ENCODE data around the gene ZSCAN16.

The ZSCAN16 gene

DNA sequence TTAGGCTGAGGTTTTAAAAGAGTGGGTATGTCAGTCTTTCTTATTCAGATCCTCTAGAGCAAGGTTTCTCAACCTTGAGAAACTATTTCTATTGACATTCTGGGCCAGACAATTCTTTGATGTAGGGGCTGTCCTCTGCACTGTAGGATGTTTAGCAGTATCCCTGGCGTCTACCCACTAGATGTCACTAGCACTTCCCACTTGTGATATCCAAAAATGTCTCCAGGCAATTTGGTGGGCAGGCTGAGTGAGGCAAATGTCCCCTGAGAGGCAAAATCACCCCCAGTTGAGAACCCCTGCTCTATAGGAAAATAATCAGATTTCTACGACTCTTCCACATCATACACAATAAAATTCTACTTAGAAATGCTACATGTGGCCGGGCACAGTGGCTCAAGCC lies 9.6 kb downstream of the ZSCAN16 start:
- no peak for DNase-seq (ENCODE audit: low read depth)

DNA sequence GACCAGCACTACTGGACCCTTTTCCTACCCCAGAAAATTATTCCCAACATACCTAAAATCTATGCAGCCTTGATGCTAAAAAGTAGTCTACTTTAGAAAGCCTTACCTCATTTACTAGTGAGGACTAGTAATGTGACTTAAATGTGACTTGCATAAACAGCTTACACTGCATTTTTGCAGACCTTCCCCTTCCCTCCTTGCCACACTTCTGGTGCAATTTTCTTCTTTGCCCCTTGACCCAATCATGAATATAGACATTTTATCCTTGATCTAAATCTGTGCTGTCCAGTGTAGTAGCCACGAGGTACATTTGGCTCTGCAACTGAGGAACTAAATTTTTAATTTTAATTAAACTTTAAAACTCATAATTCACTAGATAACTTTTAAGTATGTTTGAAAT lies 10.3 kb downstream of the ZSCAN16 start:
- no peak for DNase-seq (ENCODE audit: low read depth)

DNA sequence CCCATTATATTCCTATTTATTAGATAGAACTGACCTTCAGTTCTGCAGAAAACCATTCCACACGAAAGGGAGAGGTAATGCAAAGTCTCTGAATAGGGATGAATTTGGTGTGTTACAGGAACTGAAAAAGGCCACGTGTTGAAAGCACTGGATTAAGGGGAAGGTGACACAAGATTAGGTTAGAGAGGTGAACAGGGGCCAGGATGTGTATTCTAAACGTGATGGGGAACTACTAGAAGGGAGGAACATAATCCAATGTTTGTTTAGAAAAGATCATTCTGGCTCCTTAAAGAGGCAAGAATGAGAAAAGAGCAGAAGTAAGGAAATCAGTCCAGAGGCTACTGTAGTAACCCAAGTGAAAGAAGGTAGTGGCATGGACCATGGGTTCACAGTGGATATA lies 11.0 kb downstream of the ZSCAN16 start:
- DNase-seq (ENCODE audit: low read depth): no peak

DNA sequence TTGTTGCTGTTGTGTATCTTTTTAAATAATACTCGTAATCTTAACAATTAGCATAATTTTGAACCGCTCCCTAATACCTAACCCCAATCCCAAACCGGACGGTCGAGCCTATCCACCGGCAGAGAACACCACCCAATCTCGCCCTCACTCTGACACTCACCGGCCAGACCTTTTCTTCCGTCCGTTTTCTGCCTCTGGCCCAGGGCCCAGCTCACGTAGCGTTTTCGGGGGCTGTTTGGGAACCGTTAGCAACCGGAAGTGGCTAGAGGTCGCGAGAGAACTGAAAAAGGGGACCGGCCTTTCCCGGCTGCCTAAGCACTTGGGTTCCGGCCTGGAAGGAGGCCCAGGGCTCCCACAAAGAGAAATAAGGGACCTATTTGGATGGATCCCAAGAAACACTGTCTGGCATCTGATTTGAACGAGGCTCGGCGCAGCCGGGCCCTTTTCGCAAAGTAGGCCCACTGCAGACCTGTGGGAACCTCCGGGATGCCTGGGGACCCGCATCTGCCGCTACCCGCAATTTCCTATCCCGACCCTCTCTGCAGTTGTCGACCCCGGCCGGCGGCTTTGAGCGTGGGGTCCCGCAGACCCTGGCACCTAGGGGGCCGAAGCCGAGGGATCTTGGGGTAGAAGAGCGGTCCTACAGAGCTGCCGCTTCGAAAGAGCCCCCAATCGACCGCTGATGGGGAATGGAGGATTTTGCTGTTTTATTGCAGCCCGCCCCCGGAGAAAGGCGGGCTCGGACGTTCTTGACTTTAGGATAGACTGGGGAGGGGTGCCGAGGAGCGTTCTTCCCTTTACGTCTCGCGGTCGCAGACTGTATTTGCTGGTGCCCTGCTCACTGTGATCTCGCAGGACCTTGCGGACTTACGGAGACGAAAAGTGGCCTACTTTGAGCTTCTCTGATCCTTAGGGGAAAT lies 12.4 kb downstream of the ZSCAN16 start:
- peak; percentile 42 for DNase-seq (ENCODE audit: low read depth)

DNA sequence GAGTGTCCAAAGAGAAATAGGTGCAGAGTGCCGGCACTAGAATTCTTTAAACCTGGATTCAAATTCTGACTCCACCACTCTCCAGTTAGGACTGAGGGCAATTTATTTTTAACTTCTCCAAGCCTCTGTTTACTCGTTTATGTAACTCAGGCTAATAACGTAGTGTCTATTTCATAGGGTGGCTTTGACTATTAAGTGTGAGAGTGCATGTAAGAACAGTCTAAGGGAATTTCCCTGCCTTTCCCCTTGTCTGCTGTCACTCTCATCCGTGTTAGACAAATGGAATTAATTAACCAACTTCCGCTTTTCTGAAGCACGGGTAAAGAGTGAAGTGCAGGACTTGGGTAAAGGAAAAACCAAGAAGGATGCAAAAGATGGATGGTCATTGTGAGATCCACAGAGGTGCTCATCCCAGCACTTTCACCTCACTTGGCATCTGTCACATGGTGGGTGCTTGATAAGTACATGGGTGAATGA lies 13.1 kb downstream of the ZSCAN16 start:
- no peak for DNase-seq (ENCODE audit: low read depth)

DNA sequence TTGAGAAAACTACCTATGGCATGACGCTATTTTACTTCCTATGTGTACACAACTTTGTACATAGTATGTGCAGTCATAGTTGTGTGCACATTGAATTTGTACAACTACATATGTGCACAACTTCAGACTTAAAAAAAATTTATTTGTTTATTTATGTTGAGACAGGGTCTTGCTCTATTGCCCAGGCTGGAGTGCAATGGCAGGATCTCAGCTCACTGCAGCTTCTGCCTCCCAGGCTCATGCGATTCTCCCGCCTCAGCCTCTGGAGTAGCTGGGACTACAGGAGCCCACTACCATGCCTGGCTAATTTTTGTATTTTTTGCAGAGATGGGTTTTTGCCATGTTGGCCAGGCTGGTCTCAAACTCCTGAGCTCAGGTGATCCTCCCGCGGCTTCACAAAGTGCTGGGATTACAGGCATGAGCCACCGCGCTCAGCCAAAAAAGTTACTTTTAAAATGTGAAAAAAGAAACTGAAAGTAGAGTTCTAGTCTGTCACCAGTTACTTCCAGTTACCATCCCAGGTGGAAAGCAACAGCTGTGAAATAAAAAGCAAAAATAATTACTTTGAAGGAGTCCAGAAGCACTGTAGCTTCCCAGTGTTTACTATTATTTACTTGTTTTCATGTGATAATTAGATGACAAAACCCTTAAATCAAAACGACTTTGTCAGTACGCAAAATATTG lies 15.6 kb downstream of the ZSCAN16 start:
- DNase-seq (ENCODE audit: low read depth): no peak

DNA sequence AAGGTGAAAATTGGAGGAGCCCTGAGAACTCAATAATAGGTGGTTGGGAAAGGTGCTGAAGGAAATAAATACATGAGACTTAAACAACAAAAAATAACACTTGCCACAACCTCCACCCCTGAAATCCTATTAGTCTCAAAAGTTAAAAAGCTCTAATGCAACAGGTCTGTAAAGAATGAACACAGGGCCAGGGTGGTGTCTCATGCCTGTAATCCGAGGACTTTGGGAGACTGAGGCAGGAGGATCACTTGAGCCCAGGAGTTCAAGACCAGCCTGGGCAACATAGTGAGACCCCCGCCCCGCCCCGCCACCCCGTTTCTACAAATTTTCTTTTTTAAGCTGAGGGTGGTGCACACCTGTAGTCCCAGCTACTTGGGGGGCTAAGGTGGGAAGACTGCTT lies 16.2 kb downstream of the ZSCAN16 start:
- no peak for DNase-seq (ENCODE audit: low read depth)

DNA sequence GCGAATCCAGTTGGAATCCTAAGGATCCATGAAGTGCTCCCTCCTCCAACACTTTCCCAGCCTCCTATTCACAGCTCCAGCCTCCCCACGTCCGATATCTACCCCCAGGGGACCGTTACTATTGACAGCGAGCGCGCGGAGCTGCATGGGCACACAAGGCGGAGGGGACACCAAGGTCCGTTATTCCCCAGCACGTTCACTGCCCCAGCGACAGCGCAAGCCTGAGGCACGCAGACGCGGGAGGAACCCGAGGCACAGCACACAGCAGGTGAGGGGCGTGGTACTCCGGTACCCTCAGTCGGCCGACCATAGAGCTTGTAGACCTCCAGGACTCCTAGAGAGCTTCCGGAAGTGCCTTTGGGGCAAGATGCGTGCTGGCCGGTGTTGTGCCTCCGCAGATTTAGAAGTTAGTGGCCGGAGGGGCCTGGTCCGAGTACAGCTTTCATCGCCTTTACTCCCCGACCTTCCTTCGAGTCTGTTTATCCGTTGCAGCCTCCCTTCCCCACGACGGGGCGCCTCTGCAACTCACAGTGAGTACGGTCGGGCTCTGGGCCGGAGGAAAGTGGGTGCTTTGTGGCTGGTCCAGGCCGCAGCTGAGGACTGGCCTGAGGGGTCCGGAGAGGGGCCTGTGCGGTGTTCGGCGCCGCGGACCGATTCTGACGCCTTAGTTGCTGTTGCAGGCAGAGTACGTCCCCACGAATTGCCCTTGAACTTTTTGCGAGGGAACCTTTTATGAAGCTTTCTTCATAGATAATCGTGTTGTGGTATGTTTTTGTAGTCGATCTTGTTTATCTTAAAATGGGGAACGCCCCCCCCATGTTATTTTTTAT lies 17.3 kb downstream of the ZSCAN16 start, which contains the start of gene ZKSCAN8:
TSS of gene ZKSCAN8 (plus strand) at position 384 of the 830 bp plus-strand sequence. CDS start 6,525 bp downstream, outside the sequence.
- DNase-seq (ENCODE audit: low read depth): peak; percentile 56

DNA sequence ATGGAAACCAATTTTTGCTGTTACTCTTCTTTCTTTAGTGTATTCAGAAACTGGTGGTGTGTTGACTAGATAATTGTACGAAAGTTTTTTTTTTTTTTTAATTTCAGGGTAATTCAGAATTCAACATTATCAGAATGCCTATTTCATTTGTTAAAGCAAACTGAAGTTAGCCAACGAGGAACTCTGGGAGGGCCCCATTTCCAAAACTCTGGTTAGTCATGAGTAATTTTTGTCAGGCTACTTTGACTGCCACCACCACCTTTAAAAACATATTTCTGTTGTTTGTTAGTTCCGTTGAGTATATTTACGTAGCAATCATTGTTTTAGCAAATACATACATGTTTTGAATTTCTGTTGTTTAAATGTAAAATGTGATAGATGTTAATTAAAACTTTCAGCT lies 18.0 kb downstream of the ZSCAN16 start:
- no peak for DNase-seq (ENCODE audit: low read depth)

DNA sequence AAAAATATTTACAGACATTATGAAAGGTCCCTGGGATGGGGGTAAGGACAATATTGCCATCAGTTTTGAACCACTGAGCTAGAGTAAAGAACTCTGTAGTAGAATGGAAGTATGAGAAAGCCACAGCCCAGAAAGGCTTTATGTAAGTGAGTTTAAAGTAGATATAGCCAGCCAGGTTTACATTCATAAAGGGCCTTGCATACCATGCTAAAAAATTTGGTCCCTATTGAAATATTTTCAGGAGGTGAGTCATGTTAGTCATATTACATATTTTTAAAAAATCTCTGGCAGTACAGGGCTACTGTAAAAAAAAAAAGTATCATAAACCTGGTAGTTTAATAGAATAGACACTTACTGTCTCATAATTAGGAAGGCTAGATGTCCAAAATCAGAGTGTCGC lies 20.8 kb downstream of the ZSCAN16 start:
- DNase-seq (ENCODE audit: low read depth): no peak

DNA sequence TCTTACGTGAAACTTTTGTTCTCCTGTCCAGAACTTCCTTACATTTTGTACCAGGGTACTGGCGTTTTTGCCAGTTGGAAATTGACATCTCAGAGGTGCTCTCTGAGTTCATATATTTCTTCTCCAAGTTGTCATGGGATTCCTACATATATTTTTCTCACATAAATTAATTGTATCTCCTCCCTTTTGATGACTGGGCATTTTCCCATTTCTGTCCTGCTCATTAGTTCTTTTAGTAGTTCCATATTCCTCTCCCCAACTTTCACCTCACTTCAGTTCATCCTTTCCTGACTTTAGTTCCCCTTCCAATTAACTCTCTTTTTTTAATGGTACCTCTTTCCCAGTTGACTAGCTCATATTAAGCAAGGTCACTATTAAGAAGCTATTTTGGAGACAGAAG lies 28.1 kb downstream of the ZSCAN16 start:
- no peak for DNase-seq (ENCODE audit: low read depth)

DNA sequence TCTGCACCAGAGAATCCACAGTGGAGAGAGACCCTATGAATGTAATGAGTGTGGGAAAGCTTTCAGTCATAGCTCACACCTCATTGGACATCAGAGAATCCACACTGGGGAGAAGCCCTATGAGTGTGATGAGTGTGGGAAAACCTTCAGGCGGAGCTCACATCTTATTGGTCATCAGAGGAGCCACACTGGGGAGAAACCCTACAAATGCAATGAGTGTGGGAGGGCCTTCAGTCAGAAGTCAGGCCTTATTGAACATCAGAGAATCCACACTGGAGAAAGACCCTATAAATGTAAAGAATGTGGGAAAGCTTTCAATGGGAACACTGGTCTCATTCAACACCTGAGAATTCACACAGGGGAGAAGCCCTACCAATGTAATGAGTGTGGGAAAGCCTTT lies 29.1 kb downstream of the ZSCAN16 start:
- no peak for DNase-seq (ENCODE audit: low read depth)

DNA sequence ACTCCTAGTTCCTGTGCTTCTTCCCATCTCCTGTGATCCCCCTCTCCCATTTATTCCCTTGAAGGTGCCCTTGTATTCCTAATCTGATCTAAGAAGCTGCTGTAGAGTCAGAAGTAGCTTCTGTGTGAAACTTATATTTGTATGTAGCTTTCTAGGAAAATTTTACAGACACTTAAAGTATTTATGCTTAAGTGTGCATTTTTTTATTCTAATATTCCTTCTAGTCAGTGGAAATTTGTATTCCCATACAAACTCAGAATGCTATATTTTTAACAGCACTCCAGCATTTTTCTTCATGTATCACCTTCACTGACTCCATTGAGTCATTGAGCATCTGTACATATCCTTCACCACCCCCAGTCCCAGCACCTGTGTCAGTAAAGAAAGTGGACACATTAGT lies 29.9 kb downstream of the ZSCAN16 start:
- DNase-seq (ENCODE audit: low read depth): no peak

DNA sequence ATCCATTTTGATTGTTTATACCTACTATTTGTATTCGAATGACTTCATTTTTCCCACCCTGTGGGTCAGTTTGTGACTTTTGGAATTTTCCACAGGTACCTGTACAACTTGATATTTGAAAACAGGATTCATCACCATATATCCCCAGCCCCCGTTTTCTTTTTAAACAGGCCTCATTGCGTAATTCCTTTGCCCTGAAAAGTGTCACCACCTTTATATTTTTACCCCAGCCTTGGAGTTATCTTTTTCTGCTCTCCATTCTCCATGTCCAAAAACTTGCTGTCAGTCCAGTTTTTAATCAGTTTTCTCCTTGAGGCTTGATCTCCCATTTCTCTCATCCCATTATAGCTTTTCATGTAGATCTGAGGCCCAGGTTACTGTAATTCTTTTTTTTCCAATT lies 33.9 kb downstream of the ZSCAN16 start:
- no peak for DNase-seq (ENCODE audit: low read depth)

DNA sequence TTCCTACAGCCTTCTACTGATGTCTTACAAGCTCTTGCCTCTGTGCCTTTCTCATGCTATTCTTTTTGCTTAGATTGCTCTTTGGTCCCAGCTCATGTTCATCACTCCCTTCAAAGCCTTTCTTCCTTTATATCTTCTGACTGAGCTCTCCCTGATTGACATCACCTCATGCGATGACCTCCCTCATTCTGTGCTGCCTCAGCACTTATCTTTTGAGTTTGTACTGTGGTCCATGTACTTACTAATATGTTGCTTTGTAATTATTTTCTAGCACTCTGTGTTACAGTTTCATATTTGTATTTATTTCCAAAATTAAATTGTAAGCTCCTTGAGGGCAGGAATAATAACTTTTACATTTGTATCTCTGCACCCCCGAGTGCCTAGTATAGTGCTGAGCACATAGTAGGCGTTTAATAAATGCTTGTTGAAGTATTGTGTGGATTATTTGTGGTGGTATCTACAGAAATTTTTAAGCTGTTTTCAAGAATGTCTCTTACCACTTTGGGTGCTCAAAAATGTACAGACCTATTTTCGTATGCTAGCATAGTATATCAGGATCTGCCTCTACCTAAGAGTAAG lies 34.7 kb downstream of the ZSCAN16 start:
- no peak for DNase-seq (ENCODE audit: low read depth)

DNA sequence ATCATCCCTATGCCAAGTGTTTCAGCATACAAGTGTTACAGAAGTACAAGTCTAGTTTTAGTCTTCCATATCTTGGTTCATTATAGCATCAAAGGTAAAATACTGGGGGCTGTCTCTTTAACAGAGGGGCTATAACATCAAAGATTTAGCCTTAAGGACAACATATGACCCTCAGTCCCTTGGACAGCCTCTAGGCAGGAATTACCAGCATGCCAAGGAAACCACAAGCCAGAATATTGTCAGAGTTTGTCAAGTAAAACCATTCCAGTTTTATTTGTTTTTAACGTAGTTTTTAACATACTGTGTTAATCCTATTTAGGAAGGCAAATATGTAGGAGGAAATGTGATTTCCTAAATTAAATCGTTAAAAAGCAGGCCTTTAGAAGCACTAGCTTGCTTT lies 35.8 kb downstream of the ZSCAN16 start:
- no peak for DNase-seq (ENCODE audit: low read depth)

DNA sequence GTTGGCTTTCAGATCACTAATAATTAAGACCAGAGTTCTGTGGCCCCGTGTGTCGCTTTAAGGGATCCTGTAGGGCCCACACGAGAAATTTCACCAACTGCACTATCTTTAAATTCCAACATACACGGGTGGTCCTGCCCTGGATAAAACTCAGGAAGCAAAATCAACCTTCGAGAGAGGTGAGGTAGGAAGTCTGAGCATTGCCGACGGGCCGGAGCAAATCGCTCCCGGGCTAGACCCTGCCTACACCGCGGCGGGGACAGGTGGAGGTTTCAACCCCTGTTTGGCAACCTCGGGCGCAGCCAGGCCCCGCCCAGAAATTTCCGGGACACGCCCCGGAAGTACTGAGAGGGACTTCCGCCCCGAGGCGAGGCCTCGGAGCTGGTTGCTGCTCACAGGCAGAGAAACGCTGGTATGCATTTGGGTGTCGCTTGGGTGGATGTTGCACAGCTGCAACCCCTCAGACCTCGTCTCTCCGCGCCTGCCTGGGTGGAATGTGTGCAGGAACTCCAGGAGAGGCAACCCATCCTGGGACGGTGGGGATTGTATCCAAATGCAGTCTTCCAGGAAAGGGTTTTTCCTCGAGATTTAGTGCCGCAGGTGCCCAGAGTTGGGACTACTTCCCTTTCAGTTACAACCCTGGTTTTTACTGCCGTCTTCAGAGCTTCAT lies 37.1 kb downstream of the ZSCAN16 start:
- peak; percentile 73 for DNase-seq (ENCODE audit: low read depth)

DNA sequence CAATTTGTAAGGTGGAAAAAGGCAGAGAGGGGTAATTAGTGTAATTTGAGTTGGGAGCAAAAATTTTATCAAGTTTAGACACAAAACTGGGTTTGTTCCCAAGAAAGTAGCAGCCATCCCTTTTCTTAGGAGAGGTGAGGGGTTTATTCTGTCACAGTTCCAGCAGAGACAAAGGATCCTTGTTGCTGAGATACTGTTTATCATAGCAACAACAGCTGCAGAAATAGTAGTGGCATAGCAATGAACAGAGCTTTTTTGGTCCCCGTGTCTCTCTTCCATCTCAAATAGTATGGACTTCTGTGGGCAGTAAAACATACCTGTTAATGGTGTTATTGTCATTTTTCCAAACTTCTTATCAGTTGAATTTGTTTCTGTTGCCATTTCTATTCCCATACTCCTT lies 41.2 kb downstream of the ZSCAN16 start:
- DNase-seq (ENCODE audit: low read depth): no peak

DNA sequence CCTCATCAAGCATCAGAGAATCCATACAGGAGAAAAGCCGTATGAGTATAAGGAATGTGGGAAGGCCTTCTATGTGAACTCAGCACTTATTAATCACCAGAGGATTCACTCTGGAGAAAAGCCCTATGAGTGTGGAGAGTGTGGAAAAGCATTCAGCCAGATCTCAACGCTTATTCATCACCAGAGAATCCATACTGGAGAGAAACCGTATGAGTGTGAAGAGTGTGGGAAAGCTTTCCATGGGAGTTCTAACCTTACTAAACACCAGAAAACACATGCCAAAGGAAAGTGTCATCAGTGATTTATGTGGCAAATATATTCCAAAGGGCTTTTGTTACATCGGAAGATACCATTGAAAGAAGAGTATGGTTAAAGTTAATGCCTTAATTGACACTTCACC lies 42.7 kb downstream of the ZSCAN16 start:
- no peak for DNase-seq (ENCODE audit: low read depth)

DNA sequence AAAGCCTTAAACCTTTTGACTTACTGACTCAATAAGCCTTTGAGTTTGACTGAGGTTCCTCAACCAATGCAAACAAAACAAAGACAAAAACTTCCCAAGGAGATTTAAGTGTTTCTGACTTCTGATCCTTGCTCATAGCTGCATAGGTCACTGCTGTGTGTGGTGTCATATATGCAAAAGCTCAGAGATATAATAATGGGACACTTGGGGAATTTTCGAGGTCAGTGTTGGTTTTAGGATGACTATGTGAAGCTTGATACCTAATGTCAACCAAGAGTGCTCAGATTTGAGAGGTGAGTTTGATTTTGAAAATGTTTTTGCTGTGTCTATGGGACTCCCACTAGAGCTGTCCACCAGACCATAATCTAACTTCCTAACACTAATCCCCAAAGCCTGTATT lies 43.5 kb downstream of the ZSCAN16 start:
- no peak for DNase-seq (ENCODE audit: low read depth)

DNA sequence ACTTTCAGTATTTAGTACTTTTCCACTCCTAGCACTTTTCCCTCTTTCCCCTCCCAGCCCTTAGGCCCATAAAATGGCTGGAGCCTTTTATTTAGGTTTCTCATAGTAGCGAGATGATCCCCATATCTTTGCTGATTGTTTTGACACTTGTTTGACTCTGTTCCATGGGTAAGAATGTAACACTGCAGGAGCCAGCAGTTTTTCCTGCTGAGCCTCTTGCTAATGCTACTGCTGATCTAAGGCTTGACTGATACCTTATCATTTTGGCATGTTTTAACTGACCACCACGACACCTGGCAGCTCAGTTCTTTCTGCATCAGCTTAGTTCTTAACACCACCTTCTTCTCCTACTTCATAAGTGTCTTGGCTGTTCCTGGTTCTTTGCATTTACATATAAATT lies 46.9 kb downstream of the ZSCAN16 start:
- DNase-seq (ENCODE audit: low read depth): no peak
